Liver (tissue), 3 donors: ENCODE data around the gene TAF5.

Experiments
- ATF3 ChIP-seq: IDR thresholded peaks from 2 replicates; pipeline ENCODE4 v1.6.1; 2016; ENCODE audit warnings: antibody characterized with exemption
- CTCF ChIP-seq: fragments of 150-350 bp; IDR thresholded peaks from 2 replicates; pipeline ENCODE4 v1.5.1; 2017; ENCODE audit warnings: improper control_type of control experiment, low read depth, low read length; ENCODE audit not compliant: missing input control
- EGR1 ChIP-seq, 2 donors: IDR thresholded peaks; 2 replicates each; pipeline ENCODE4 v1.6.1; 2016 to 2018; ENCODE audit warnings: antibody characterized with exemption in 2 of 2, low read depth in 2 of 2
- GABPA ChIP-seq, 2 donors: IDR thresholded peaks in 1 of 2; conservative IDR thresholded peaks in 1 of 2; 2 replicates each; pipeline ENCODE4 v1.6.1; 2016; ENCODE audit warnings: antibody characterized with exemption in 2 of 2, mild to moderate bottlenecking in 1 of 2, moderate library complexity in 1 of 2
- HNF4A ChIP-seq, 2 donors: conservative IDR thresholded peaks; 2 replicates each; pipeline ENCODE4 v1.6.1; 2016; ENCODE audit warnings: antibody characterized with exemption in 2 of 2, mild to moderate bottlenecking in 2 of 2
- HNF4G ChIP-seq: IDR thresholded peaks from 2 replicates; pipeline ENCODE4 v1.6.1; 2016; ENCODE audit warnings: antibody characterized with exemption
- JUND ChIP-seq, 2 donors: IDR thresholded peaks; 2 replicates each; pipeline ENCODE4 v1.6.1; 2016; ENCODE audit warnings: antibody characterized with exemption in 2 of 2
- MAX ChIP-seq: IDR thresholded peaks from 2 replicates; pipeline ENCODE4 v1.6.1; 2016; ENCODE audit warnings: antibody characterized with exemption
- RAD21 ChIP-seq, 2 donors: IDR thresholded peaks; 2 replicates each; pipeline ENCODE4 v1.6.1; 2016; ENCODE audit warnings: antibody characterized with exemption in 2 of 2, mild to moderate bottlenecking in 2 of 2
- REST ChIP-seq: IDR thresholded peaks from 2 replicates; pipeline ENCODE4 v1.6.1; 2016; ENCODE audit warnings: antibody characterized with exemption, mild to moderate bottlenecking
- SP1 ChIP-seq: IDR thresholded peaks from 2 replicates; pipeline ENCODE4 v1.6.1; 2018; ENCODE audit warnings: antibody characterized with exemption, mild to moderate bottlenecking
- TAF1 ChIP-seq: conservative IDR thresholded peaks from 2 replicates; pipeline ENCODE4 v1.6.1; 2016; ENCODE audit warnings: antibody characterized with exemption, mild to moderate bottlenecking
- YY1 ChIP-seq: IDR thresholded peaks from 2 replicates; pipeline ENCODE4 v1.6.1; 2016; ENCODE audit warnings: antibody characterized with exemption, mild to moderate bottlenecking
- ZBTB33 ChIP-seq: IDR thresholded peaks from 2 replicates; pipeline ENCODE4 v1.6.1; 2016; ENCODE audit warnings: antibody characterized with exemption
- donor health status: healthy.
- donor health status: healthy.

- TF ChIP-seq CTCF (no peak), YY1 (no peak), HNF4A (conservative IDR thresholded peaks at IDR 0.05) (no peak), HNF4G (no peak), SP1 (no peak), ATF3 (no peak), RAD21 (IDR thresholded peaks at IDR 0.05) (no peak), MAX (no peak), EGR1 (IDR thresholded peaks at IDR 0.05; ENCODE audit: low read depth in 2 of 2) (no peak), JUND (IDR thresholded peaks at IDR 0.05) (no peak), ZBTB33 (no peak), GABPA (IDR thresholded peaks at IDR 0.05 in 1 of 2, conservative IDR thresholded peaks at IDR 0.05 in 1 of 2) (no peak), REST (no peak), TAF1 (no peak)
Measured at GRCh38 chr10:103355906-103356599, 11.7 kb upstream of the TAF5 start.
